Activated B cell treated with CpG ODN at 0.5 μM for 24 hours (primary cell): ENCODE results near the gene TTC36. TPM values are rescaled to one million over a fixed set of nuclear protein-coding genes. Genes with fewer than 3 reads are reported as not detected.

Experiments used
- ATAC-seq: fragments of 200-7000 bp; cut with Tn5 transposase; one replicate; pipeline ENCODE4 v1.10.0; 2021; ENCODE audit warnings: low read depth, mild to moderate bottlenecking, moderate library complexity
- CTCF ChIA-PET: fragments of 350-600 bp; sonication (Branson Sonifier 250); formaldehyde crosslinking; loops from one replicate; lab custom pipeline; 2021; ENCODE audit warnings: antibody characterized with exemption; lab: Charles Lee
- POLR2A ChIA-PET: fragments of 350-600 bp; sonication (Branson Sonifier 250); formaldehyde crosslinking; loops from one replicate; lab custom pipeline; 2021; ENCODE audit warnings: antibody characterized with exemption; lab: Charles Lee
- DNase-seq: peaks from one replicate; pipeline ENCODE4 v3.0.0; 2022
- H3K27ac Mint-ChIP-seq: one replicate; pipeline ENCODE4 v1.8.0; 2020; ENCODE audit warnings: mixed read lengths
- H3K27me3 Mint-ChIP-seq: one replicate; pipeline ENCODE4 v1.8.0; 2021; ENCODE audit warnings: mixed read lengths
- H3K36me3 Mint-ChIP-seq: one replicate; pipeline ENCODE4 v1.8.0; 2021; ENCODE audit warnings: low read depth, mixed read lengths
- H3K4me1 Mint-ChIP-seq: one replicate; pipeline ENCODE4 v1.8.0; 2021; ENCODE audit warnings: mixed read lengths
- H3K4me3 Mint-ChIP-seq: one replicate; pipeline ENCODE4 v1.8.0; 2020; ENCODE audit warnings: mild to moderate bottlenecking, mixed read lengths
- H3K9me3 Mint-ChIP-seq: one replicate; pipeline ENCODE4 v1.8.0; 2020; ENCODE audit warnings: mixed read lengths
- CTCF ChIP-seq: fragments of 200-600 bp; IDR thresholded peaks from one replicate; pipeline ENCODE4 v1.8.0; 2022; ENCODE audit warnings: antibody characterized with exemption, mild to moderate bottlenecking
- intact Hi-C: fragments of 100-400 bp; cut with micrococcal nuclease; formaldehyde crosslinking; loops from one replicate; pipeline ENCODE4 v1.15.1; 2024
- total RNA-seq: library from RNA; stranded (reverse); gene quantifications from 2 replicates; pipeline ENCODE4 v1.2.3, GENCODE V29; 2022

TTC36 gene
- total RNA-seq, 1 donor from 2014 or later: 0.44 TPM

- TF ChIP-seq CTCF: no peak
- Mint-ChIP-seq H3K27ac (no peak overlapping the region), H3K36me3 (peaks cover 28% of the 10 kb centered on the region), H3K9me3 (no peaks in the 10 kb centered on the region), H3K4me1 (peaks cover 21% of the 10 kb centered on the region), H3K4me3 (no peak overlapping the region), H3K27me3 (no peaks in the 10 kb centered on the region)
- CTCF ChIA-PET: no interaction called here
- intact Hi-C loops: no loop called here
- DNase-seq (no peak), ATAC-seq (no peak)
- POLR2A ChIA-PET: no interaction called here
These were observed 586 bp upstream of the TTC36 start for GRCh38 chr11:118526688-118527087.

GRCh38 chr11:118528511-118528910, 1.2 kb downstream of the TTC36 start:
- no peak for ATAC-seq
- intact Hi-C loops: no loop called here
- peaks cover 15% of the 10 kb centered on the region for H3K36me3 Mint-ChIP-seq
- H3K9me3 Mint-ChIP-seq: no peaks in the 10 kb centered on the region
- no peak overlapping the region for H3K4me3 Mint-ChIP-seq
- H3K27me3 Mint-ChIP-seq: no peaks in the 10 kb centered on the region
- ChIA-PET POLR2A (no interaction called here), CTCF (no interaction called here)
- peaks cover 18% of the 10 kb centered on the region for H3K4me1 Mint-ChIP-seq
- TF ChIP-seq CTCF: no peak
- no peak overlapping the region for H3K27ac Mint-ChIP-seq
- no peak for DNase-seq

GRCh38 chr11:118529584-118530175, 2.4 kb downstream of the TTC36 start:
- intact Hi-C loops: no loop called here
- CTCF ChIA-PET: no interaction called here

GRCh38 chr11:118530180-118530682, 3.0 kb downstream of the TTC36 start:
- Mint-ChIP-seq H3K36me3 (peaks cover 1% of the 10 kb centered on the region), H3K27ac (peak overlapping the region; percentile 35), H3K9me3 (no peaks in the 10 kb centered on the region), H3K27me3 (no peaks in the 10 kb centered on the region), H3K4me1 (peaks cover 18% of the 10 kb centered on the region), H3K4me3 (peak overlapping the region; percentile 89)
- no peak for ATAC-seq
- intact Hi-C loops: no loop called here
- no peak for DNase-seq
- CTCF ChIA-PET: no interaction called here
- POLR2A ChIA-PET: interaction anchor here (1.6 kb wide), 1 partner anchor 42 kb away, joined by 6 read pairs; the partner anchor contains the start of gene ARCN1
- TF ChIP-seq CTCF: no peak

More at GRCh38 chr11:118529584-118530175, 2.4 kb downstream of the TTC36 start:
- DNase-seq (no peak), ATAC-seq (no peak)
- H3K36me3 Mint-ChIP-seq: peaks cover 7% of the 10 kb centered on the region
- H3K9me3 Mint-ChIP-seq: no peaks in the 10 kb centered on the region
- H3K27ac Mint-ChIP-seq: peak overlapping the region; percentile 35
- POLR2A ChIA-PET: no interaction called here
- no peak for TF ChIP-seq CTCF
- no peaks in the 10 kb centered on the region for H3K27me3 Mint-ChIP-seq
- peaks cover 18% of the 10 kb centered on the region for H3K4me1 Mint-ChIP-seq
- H3K4me3 Mint-ChIP-seq: peak overlapping the region; percentile 89

- POLR2A ChIA-PET: interaction anchor here (1.6 kb wide), 1 partner anchor 41 kb away, joined by 6 read pairs; the partner anchor contains the start of gene ARCN1
- no peak for TF ChIP-seq CTCF
- DNase-seq (peak; percentile 71), ATAC-seq (peak; percentile 90)
- H3K9me3 Mint-ChIP-seq: no peaks in the 10 kb centered on the region
- H3K27ac Mint-ChIP-seq: peak within 1 kb of the TSS; percentile 35
- peaks cover 18% of the 10 kb centered on the region for H3K4me1 Mint-ChIP-seq
- H3K36me3 Mint-ChIP-seq: peaks cover 1% of the 10 kb centered on the region
- H3K27me3 Mint-ChIP-seq: no peaks in the 10 kb centered on the region
- intact Hi-C loops: loop anchor here (1.0 kb wide), 1 partner anchor 35 kb away; no protein-coding TSS in a partner anchor
- CTCF ChIA-PET: no interaction called here
- peak within 1 kb of the TSS; percentile 89 for H3K4me3 Mint-ChIP-seq
These were observed 3.7 kb downstream of the TTC36 start, which contains the start of gene TMEM25 for GRCh38 chr11:118530683-118531596. TMEM25 (plus strand) TSS chr11:118531192; CDS start chr11:118531802, 610 bp downstream.
